GM12892 (cell line): ENCODE measurements around the gene COLQ.
"Not testable (repeated sequence)": the region's sequence is repeated elsewhere in the genome, so short reads cannot be mapped to it uniquely, and the experiment has no call there.

ENCODE experiments used
- DNase-seq: peaks from one replicate; pipeline ENCODE4 v3.0.0; 2011; ENCODE audit not compliant: insufficient read length
- FAIRE-seq: peaks from 2 replicates; lab custom pipeline; 2011; peaks lifted over from hg19 to GRCh38; lab: Jason Lieb, UNC
- POLR2A ChIP-seq: IDR thresholded peaks from 2 replicates; pipeline ENCODE4 v1.6.1; 2011; ENCODE audit warnings: low read depth, low read length, control low read depth
- POLR2AphosphoS5 ChIP-seq: IDR thresholded peaks from 2 replicates; pipeline ENCODE4 v1.6.1; 2011; ENCODE audit warnings: low read depth, low read length, control low read depth
- TAF1 ChIP-seq: IDR thresholded peaks from 2 replicates; pipeline ENCODE4 v1.6.1; 2011; ENCODE audit warnings: low read depth, mild to moderate bottlenecking, control low read depth, low read length, borderline replicate concordance

Gene COLQ

GRCh38 chr3:15458212-15458780, 63.2 kb downstream of the COLQ start:
- TF ChIP-seq POLR2A (no peak), POLR2AphosphoS5 (no peak), TAF1 (no peak)
- DNase-seq (no peak), FAIRE-seq (no peak)

- FAIRE-seq, DNase-seq: not testable (repeated sequence)
These were observed 64.6 kb downstream of the COLQ start for GRCh38 chr3:15456915-15457314.

GRCh38 chr3:15456321-15456720, 65.2 kb downstream of the COLQ start:
- DNase-seq (no peak), FAIRE-seq (no peak)
- no peak for TF ChIP-seq POLR2AphosphoS5
- no peak for TF ChIP-seq TAF1
- TF ChIP-seq POLR2A, result no peak

- no peak for TF ChIP-seq POLR2AphosphoS5
- FAIRE-seq, result no peak
- DNase-seq, result no peak
These were observed 65.8 kb downstream of the COLQ start for GRCh38 chr3:15455756-15456155.

- DNase-seq (no peak), FAIRE-seq (no peak)
- TF ChIP-seq TAF1 (no peak), POLR2AphosphoS5 (no peak), POLR2A (no peak)
These were observed 66.5 kb downstream of the COLQ start for GRCh38 chr3:15454965-15455364.

- no peak for TF ChIP-seq POLR2A
- TF ChIP-seq TAF1, result no peak
- no peak for TF ChIP-seq POLR2AphosphoS5
- no peak for DNase-seq
- no peak for FAIRE-seq
These were observed 67.4 kb downstream of the COLQ start for GRCh38 chr3:15453991-15454625.

- DNase-seq (no peak), FAIRE-seq (no peak)
These were observed 68.0 kb downstream of the COLQ start for GRCh38 chr3:15453501-15453900.

GRCh38 chr3:15452961-15453360, 68.5 kb downstream of the COLQ start:
- FAIRE-seq (no peak), DNase-seq (no peak)
- TF ChIP-seq TAF1 (no peak), POLR2AphosphoS5 (no peak), POLR2A (no peak)

More at GRCh38 chr3:15453501-15453900, 68.0 kb downstream of the COLQ start:
- no peak for TF ChIP-seq TAF1
- no peak for TF ChIP-seq POLR2A
- no peak for TF ChIP-seq POLR2AphosphoS5

GRCh38 chr3:15452156-15452555, 69.3 kb downstream of the COLQ start:
- FAIRE-seq (no peak), DNase-seq (no peak)
- TF ChIP-seq TAF1 (no peak), POLR2AphosphoS5 (no peak)

GRCh38 chr3:15451216-15452113, 70.0 kb downstream of the COLQ start:
- DNase-seq (no peak), FAIRE-seq (no peak)
- TF ChIP-seq POLR2A, result no peak
- no peak for TF ChIP-seq POLR2AphosphoS5

GRCh38 chr3:15450438-15451215, 70.9 kb downstream of the COLQ start:
- FAIRE-seq (no peak), DNase-seq (no peak)
- TF ChIP-seq TAF1, result no peak
- TF ChIP-seq POLR2AphosphoS5, result no peak
- no peak for TF ChIP-seq POLR2A

- DNase-seq, result no peak
- TF ChIP-seq POLR2AphosphoS5 (no peak), POLR2A (no peak), TAF1 (no peak)
- FAIRE-seq, result no peak
These were observed 71.8 kb downstream of the COLQ start for GRCh38 chr3:15449489-15450224.
